Measurements from ENCODE around the gene TSPAN18. TPM values are rescaled to one million over a fixed set of nuclear protein-coding genes. Genes with fewer than 3 reads are reported as not detected.

Gene TSPAN18
- total RNA-seq, 2 experiments from 2014 or later = not detected

DNA sequence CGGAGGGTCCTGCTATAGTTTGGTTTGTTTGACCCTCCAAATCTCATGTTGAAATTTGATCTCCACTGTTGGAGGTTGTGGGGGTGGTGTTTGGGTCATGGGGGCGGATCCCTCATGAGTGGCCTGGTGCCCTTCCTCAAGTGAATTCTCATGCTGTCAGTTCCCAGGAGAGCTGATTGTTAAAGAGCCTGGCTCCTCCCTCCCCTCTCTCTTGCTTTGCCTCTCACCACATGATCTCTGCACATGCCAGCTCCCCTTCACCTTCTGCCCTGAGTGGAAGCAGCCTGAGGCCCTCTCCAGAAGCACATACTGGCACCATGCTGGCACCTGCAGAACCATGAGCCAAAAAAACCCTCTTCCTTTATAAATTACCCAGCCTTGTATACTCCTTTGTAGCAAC, 7.1 kb downstream of the TSPAN18 start:
- POLR2A ChIA-PET = no interaction called here

DNA sequence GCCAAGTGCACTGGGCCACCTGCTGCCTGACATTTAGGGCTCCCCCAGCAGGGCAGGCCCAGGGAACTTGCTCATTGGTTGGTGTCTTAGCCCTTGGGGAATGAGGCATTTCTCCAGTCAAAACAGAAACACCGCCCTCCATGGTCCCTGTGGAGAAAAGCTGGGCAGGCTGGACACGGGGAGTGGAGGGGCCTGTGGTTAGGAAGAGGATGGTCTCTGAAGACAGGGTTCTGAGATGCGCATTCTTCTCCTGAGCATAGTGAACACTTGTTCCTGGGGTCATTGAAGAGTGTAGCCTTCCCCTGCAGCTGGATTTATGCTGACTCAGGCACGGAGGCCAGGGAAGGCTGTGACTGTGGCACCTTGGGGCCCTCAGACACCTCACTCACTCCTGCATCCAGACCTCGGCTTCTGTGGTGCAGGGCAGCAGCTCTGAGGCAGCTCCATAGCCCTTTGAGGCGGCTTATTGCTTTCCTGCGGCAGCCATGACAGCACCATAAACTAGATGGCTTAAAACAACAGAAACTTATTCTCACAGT, 8.2 kb downstream of the TSPAN18 start:
- H3K9me3 ChIP-seq (ENCODE audit: low read length) = no peaks in the 10 kb centered on the region
- H3K79me2 ChIP-seq (ENCODE audit: insufficient read depth, low read depth, low read length) = no peaks in the 10 kb centered on the region
- H3K27ac ChIP-seq (ENCODE audit: low read depth, low read length, poor library complexity, severe bottlenecking) = no peak overlapping the region
- CTCF ChIA-PET (ENCODE audit: unreplicated experiment) = no interaction called here
- TF ChIP-seq EZH2phosphoT487 (IDR thresholded peaks at IDR 0.05; ENCODE audit: borderline replicate concordance, low read depth, low read length) = no peak
- TF ChIP-seq, protein P1, sequence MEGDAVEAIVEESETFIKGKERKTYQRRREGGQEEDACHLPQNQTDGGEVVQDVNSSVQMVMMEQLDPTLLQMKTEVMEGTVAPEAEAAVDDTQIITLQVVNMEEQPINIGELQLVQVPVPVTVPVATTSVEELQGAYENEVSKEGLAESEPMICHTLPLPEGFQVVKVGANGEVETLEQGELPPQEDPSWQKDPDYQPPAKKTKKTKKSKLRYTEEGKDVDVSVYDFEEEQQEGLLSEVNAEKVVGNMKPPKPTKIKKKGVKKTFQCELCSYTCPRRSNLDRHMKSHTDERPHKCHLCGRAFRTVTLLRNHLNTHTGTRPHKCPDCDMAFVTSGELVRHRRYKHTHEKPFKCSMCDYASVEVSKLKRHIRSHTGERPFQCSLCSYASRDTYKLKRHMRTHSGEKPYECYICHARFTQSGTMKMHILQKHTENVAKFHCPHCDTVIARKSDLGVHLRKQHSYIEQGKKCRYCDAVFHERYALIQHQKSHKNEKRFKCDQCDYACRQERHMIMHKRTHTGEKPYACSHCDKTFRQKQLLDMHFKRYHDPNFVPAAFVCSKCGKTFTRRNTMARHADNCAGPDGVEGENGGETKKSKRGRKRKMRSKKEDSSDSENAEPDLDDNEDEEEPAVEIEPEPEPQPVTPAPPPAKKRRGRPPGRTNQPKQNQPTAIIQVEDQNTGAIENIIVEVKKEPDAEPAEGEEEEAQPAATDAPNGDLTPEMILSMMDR (conservative IDR thresholded peaks at IDR 0.05; ENCODE audit: low read length) = no peak
- intact Hi-C loops (cut with micrococcal nuclease; ENCODE audit: unreplicated experiment) = loop anchor here (5.0 kb wide), 1 partner anchor 157 kb away; no protein-coding TSS in a partner anchor
- BruUV-seq (replicated peaks) = no TSS peak
- no peak for DNase-seq (ENCODE audit: low spot score)
- no peaks in the 10 kb centered on the region for H3K9me2 ChIP-seq (ENCODE audit: insufficient read depth, low read length)
- POLR2A ChIA-PET = interaction anchor here (0.5 kb wide), 1 partner anchor 48 kb away, joined by 5 read pairs; no protein-coding TSS in a partner anchor
- H3K4me1 ChIP-seq (ENCODE audit: insufficient read depth, low read length, poor library complexity, severe bottlenecking) = no peaks in the 10 kb centered on the region
- H3K4me3 ChIP-seq (ENCODE audit: low read depth, low read length, poor library complexity, severe bottlenecking) = no peak overlapping the region
- no peaks in the 10 kb centered on the region for H3K36me3 ChIP-seq (ENCODE audit: insufficient read depth, low read length)
- H3K4me2 ChIP-seq (ENCODE audit: low read length) = no peak overlapping the region
- no peaks in the 10 kb centered on the region for H4K20me1 ChIP-seq (ENCODE audit: insufficient read depth, low read length)
- no peak overlapping the region for H2AFZ ChIP-seq (ENCODE audit: low read length)

More for the DNA sequence above, 7.1 kb downstream of the TSPAN18 start:
- H3K27ac ChIP-seq (ENCODE audit: low read depth, low read length, poor library complexity, severe bottlenecking) = no peak overlapping the region
- TF ChIP-seq, protein P1 (conservative IDR thresholded peaks at IDR 0.05; ENCODE audit: low read length) = no peak
- no peak for TF ChIP-seq EZH2phosphoT487 (IDR thresholded peaks at IDR 0.05; ENCODE audit: borderline replicate concordance, low read depth, low read length)
- no peak overlapping the region for H3K4me3 ChIP-seq (ENCODE audit: low read depth, low read length, poor library complexity, severe bottlenecking)
- intact Hi-C loops (cut with micrococcal nuclease; ENCODE audit: unreplicated experiment) = loop anchor here (5.0 kb wide), 1 partner anchor 158 kb away; no protein-coding TSS in a partner anchor
- no peaks in the 10 kb centered on the region for H3K36me3 ChIP-seq (ENCODE audit: insufficient read depth, low read length)
- no peaks in the 10 kb centered on the region for H3K79me2 ChIP-seq (ENCODE audit: insufficient read depth, low read depth, low read length)
- CTCF ChIA-PET (ENCODE audit: unreplicated experiment) = interaction anchor here (0.6 kb wide), 1 partner anchor 602 kb away, joined by 5 read pairs; no protein-coding TSS in a partner anchor
- no peak overlapping the region for H2AFZ ChIP-seq (ENCODE audit: low read length)
- no peaks in the 10 kb centered on the region for H3K9me2 ChIP-seq (ENCODE audit: insufficient read depth, low read length)
- H3K4me1 ChIP-seq (ENCODE audit: insufficient read depth, low read length, poor library complexity, severe bottlenecking) = no peaks in the 10 kb centered on the region
- no peaks in the 10 kb centered on the region for H4K20me1 ChIP-seq (ENCODE audit: insufficient read depth, low read length)
- BruUV-seq (replicated peaks) = no TSS peak
- no peaks in the 10 kb centered on the region for H3K9me3 ChIP-seq (ENCODE audit: low read length)
- no peak overlapping the region for H3K4me2 ChIP-seq (ENCODE audit: low read length)
- DNase-seq (ENCODE audit: low spot score) = no peak

DNA sequence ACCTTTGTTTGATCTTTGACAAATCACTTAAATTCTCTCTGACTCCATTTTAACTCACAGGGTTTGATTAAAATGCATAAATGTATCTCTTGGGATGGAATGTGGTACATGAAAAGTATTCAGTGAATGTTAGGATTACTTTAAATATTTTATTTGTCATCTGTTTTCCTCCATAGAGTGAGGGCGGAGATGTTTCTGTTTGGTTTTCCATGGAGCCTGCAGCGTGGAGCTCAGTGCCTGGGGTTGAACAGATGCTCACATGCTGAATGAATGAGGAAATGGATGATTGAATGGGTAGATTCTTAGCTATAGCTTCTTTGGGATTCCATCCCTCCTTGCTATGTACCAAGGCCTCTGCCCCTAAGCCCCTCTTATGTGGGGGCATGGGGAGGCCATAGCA, 10.0 kb downstream of the TSPAN18 start:
- no peaks in the 10 kb centered on the region for H4K20me1 ChIP-seq (ENCODE audit: insufficient read depth, low read length)
- no peaks in the 10 kb centered on the region for H3K9me3 ChIP-seq (ENCODE audit: low read length)
- H3K9me2 ChIP-seq (ENCODE audit: insufficient read depth, low read length) = no peaks in the 10 kb centered on the region
- intact Hi-C loops (cut with micrococcal nuclease; ENCODE audit: unreplicated experiment) = no loop called here
- no peaks in the 10 kb centered on the region for H3K79me2 ChIP-seq (ENCODE audit: insufficient read depth, low read depth, low read length)
- H3K4me3 ChIP-seq (ENCODE audit: low read depth, low read length, poor library complexity, severe bottlenecking) = no peak overlapping the region
- no peaks in the 10 kb centered on the region for H3K4me1 ChIP-seq (ENCODE audit: insufficient read depth, low read length, poor library complexity, severe bottlenecking)
- H2AFZ ChIP-seq (ENCODE audit: low read length) = no peak overlapping the region
- no TSS peak for BruUV-seq (replicated peaks)
- DNase-seq (ENCODE audit: low spot score) = no peak
- TF ChIP-seq, protein P1 (conservative IDR thresholded peaks at IDR 0.05; ENCODE audit: low read length) = no peak
- TF ChIP-seq EZH2phosphoT487 (IDR thresholded peaks at IDR 0.05; ENCODE audit: borderline replicate concordance, low read depth, low read length) = no peak
- H3K4me2 ChIP-seq (ENCODE audit: low read length) = no peak overlapping the region
- CTCF ChIA-PET (ENCODE audit: unreplicated experiment) = no interaction called here
- no peak overlapping the region for H3K27ac ChIP-seq (ENCODE audit: low read depth, low read length, poor library complexity, severe bottlenecking)
- POLR2A ChIA-PET = interaction anchor here (0.5 to 0.6 kb wide), 2 partner anchors 125 to 610 kb away, joined by 3 read pairs; no protein-coding TSS in a partner anchor
- H3K36me3 ChIP-seq (ENCODE audit: insufficient read depth, low read length) = no peaks in the 10 kb centered on the region
